ENCODE data around the gene HHAT.

DNA sequence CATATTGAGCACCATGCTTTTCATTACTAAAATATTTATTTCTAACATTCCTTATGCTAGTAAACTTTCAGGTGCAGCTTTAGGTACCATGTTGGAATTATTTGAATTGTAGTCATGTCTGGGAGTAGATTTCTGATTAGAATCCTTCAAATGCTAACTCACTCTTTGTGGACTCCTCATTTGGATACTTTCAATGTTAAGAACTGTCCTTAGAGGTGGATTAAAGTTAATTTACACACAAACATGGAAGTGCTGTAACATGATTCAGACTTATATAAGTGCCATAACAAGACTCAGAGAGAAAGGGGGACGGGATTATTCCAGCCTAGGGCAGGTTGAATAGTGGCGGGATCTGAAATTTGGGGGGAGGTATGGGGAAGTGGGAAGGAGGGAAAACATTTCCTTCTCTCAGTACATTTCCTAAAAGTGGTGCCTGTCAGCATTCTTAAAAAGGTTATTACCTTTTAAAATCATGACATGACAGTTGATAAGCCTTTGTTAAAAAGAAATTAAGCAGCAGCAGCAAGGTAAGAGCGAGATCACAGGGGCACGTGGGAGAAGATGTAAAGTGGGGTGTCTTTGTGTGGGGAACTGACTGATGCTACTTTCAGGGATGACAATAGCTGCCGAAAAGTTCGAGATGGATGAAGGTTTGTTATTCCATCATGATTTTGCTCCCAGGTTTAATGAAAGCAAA is 44.4 kb downstream of the HHAT start:
- TF ChIP-seq, protein P1, sequence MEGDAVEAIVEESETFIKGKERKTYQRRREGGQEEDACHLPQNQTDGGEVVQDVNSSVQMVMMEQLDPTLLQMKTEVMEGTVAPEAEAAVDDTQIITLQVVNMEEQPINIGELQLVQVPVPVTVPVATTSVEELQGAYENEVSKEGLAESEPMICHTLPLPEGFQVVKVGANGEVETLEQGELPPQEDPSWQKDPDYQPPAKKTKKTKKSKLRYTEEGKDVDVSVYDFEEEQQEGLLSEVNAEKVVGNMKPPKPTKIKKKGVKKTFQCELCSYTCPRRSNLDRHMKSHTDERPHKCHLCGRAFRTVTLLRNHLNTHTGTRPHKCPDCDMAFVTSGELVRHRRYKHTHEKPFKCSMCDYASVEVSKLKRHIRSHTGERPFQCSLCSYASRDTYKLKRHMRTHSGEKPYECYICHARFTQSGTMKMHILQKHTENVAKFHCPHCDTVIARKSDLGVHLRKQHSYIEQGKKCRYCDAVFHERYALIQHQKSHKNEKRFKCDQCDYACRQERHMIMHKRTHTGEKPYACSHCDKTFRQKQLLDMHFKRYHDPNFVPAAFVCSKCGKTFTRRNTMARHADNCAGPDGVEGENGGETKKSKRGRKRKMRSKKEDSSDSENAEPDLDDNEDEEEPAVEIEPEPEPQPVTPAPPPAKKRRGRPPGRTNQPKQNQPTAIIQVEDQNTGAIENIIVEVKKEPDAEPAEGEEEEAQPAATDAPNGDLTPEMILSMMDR (optimal IDR thresholded peaks at IDR 0.05 in 1 of 3, IDR thresholded peaks at IDR 0.05 in 1 of 3, conservative IDR thresholded peaks at IDR 0.05 in 1 of 3; ENCODE audit: extremely low read depth in 1 of 3, insufficient read depth in 2 of 3, low read length in 3 of 3), result no peak
- TF ChIP-seq EZH2 (IDR thresholded peaks at IDR 0.05; ENCODE audit: low read length), result no peak
